K562 (cell line): Measurements from ENCODE around the gene CFAP410. TPM values are rescaled to one million over a fixed set of nuclear protein-coding genes. Genes with fewer than 3 reads are reported as not detected.

Experiments used
- ATAC-seq: fragments of 200-7000 bp; cut with Tn5 transposase; 3 replicates; pipeline ENCODE4 v1.9.1; 2020; ENCODE audit warnings: moderate library complexity
- BruUV-seq: library from RNA; stranded (reverse); fragments of 400-500 nt; replicated peaks from 2 replicates; lab custom pipeline; 2021; lab: Mats Ljungman, UMichigan
- CTCF ChIA-PET: fragments of 300-600 bp; formaldehyde crosslinking; extraction: SDS; loops from one replicate; lab custom pipeline; 2021; ENCODE audit warnings: low intra/inter-chr PET ratio; lab: Yijun Ruan, JAX
- POLR2A ChIA-PET: fragments of 300-600, 350-650 bp; sonication (Branson Sonifier 250); formaldehyde crosslinking; extraction: SDS; loops from one replicate; lab custom pipeline; 2021; ENCODE audit warnings: antibody characterized with exemption, inconsistent platforms; lab: Yijun Ruan, JAX
- DNase-seq, 4 experiments: peaks; one replicate each; pipeline versions ENCODE4 v3.0.0 to v3.0.0-alpha.2; 2011 to 2018; ENCODE audit warnings: low spot score in 3 of 4, mixed read lengths in 3 of 4; ENCODE audit errors: extremely low read depth in 1 of 4
- FAIRE-seq: peaks from 2 replicates; lab custom pipeline; 2011; peaks lifted over from hg19 to GRCh38; lab: Jason Lieb, UNC
- H2AFZ ChIP-seq: 2 replicates; pipeline ENCODE4 v1.6.0; 2011; ENCODE audit warnings: low read depth, low read length, control low read depth, inconsistent platforms
- H3K27ac ChIP-seq: fragments of 200-600 bp; 3 replicates; pipeline ENCODE4 v1.8.0; 2011; ENCODE audit warnings: low read depth, mild to moderate bottlenecking, control low read depth, inconsistent platforms, low read length, moderate library complexity, mixed read lengths; ENCODE audit errors: extremely low read depth
- H3K27me3 ChIP-seq, 2 experiments: fragments of 300-600 bp in 1 of 2; 2 replicates in 1 of 2; 3 replicates in 1 of 2; pipeline versions ENCODE4 v1.6.0 to v1.8.0; 2011; ENCODE audit warnings: inconsistent platforms in 2 of 2, low read length in 2 of 2, mild to moderate bottlenecking in 1 of 2, mixed read lengths in 1 of 2, moderate library complexity in 1 of 2; ENCODE audit not compliant: control insufficient read depth in 2 of 2, insufficient read depth in 2 of 2
- H3K36me3 ChIP-seq: fragments of 300-600 bp; 3 replicates; pipeline ENCODE4 v1.8.0; 2011; ENCODE audit warnings: mild to moderate bottlenecking, low read length, inconsistent platforms; ENCODE audit not compliant: control insufficient read depth, insufficient read depth
- H3K4me1 ChIP-seq, 2 experiments: fragments of 200-600 bp in 1 of 2; replicated peaks in 1 of 2; 2 replicates in 1 of 2; 3 replicates in 1 of 2; pipeline versions ENCODE4 v1.5.1 to v1.8.0; 2011; ENCODE audit warnings: inconsistent platforms in 2 of 2, low read length in 2 of 2, mild to moderate bottlenecking in 1 of 2, mixed read lengths in 1 of 2, moderate library complexity in 1 of 2; ENCODE audit not compliant: control insufficient read depth in 2 of 2, insufficient read depth in 2 of 2
- H3K4me2 ChIP-seq: 2 replicates; pipeline ENCODE4 v1.6.1; 2011; ENCODE audit warnings: low read length, control low read depth, inconsistent platforms, mixed read lengths; ENCODE audit not compliant: insufficient read depth
- H3K4me3 ChIP-seq: fragments of 200-600 bp; sonication (generic), shearing (Covaris generic); 2 replicates; pipeline ENCODE4 v1.5.1; 2016; ENCODE audit warnings: control low read depth, inconsistent platforms
- H3K79me2 ChIP-seq: fragments of 200-600 bp; 3 replicates; pipeline ENCODE4 v1.8.0; 2011; ENCODE audit warnings: low read length, inconsistent platforms; ENCODE audit not compliant: control insufficient read depth, insufficient read depth
- H3K9ac ChIP-seq, 2 experiments: 2 replicates each; pipeline versions ENCODE4 v1.6.0 to v1.6.1; 2011; ENCODE audit warnings: low read depth in 2 of 2, low read length in 2 of 2, control low read depth in 1 of 2, inconsistent platforms in 1 of 2, mild to moderate bottlenecking in 1 of 2, mixed read lengths in 1 of 2; ENCODE audit not compliant: insufficient read depth in 1 of 2
- H3K9me1 ChIP-seq: one replicate; pipeline ENCODE4 v1.6.0; 2011; ENCODE audit warnings: inconsistent platforms, mild to moderate bottlenecking, low read length, moderate library complexity; ENCODE audit not compliant: control insufficient read depth, insufficient read depth
- H3K9me3 ChIP-seq: replicated peaks from 2 replicates; pipeline ENCODE4 v1.5.1; 2011; ENCODE audit warnings: low read depth, low read length, inconsistent platforms; ENCODE audit not compliant: control insufficient read depth, insufficient read depth
- H4K20me1 ChIP-seq: replicated peaks from 2 replicates; pipeline ENCODE4 v1.6.1; 2011; ENCODE audit warnings: low read length, inconsistent platforms, mixed read lengths; ENCODE audit not compliant: control insufficient read depth, insufficient read depth
- BDP1 ChIP-seq: IDR thresholded peaks from 3 replicates; pipeline ENCODE4 v1.6.1; 2011; ENCODE audit not compliant: insufficient read length, insufficient read depth
- BRCA1 ChIP-seq, 2 experiments: fragments of 450-650 bp in 1 of 2; sonication (generic) in 1 of 2; formaldehyde crosslinking in 1 of 2; IDR thresholded peaks; 2 replicates each; pipeline versions ENCODE4 v1.5.0 to v1.6.1; 2017 to 2020; ENCODE audit warnings: mild to moderate bottlenecking in 1 of 2, missing genetic modification reagents in 1 of 2
- ILK ChIP-seq: fragments of 450-650 bp; IDR thresholded peaks from 2 replicates; pipeline ENCODE4 v1.6.1; 2016; ENCODE audit warnings: missing genetic modification characterization, low read depth, mild to moderate bottlenecking, missing compliant biosample characterization, moderate library complexity, borderline replicate concordance
- IRF9 ChIP-seq: fragments of 450-650 bp; IDR thresholded peaks from 2 replicates; pipeline ENCODE4 v1.6.1; 2016; ENCODE audit warnings: missing biosample characterization, missing genetic modification characterization
- TRIM25 ChIP-seq: fragments of 450-650 bp; IDR thresholded peaks from 2 replicates; pipeline ENCODE4 v1.7.0; 2016; ENCODE audit warnings: borderline replicate concordance
- ZNF12 ChIP-seq: sonication (generic); formaldehyde crosslinking; IDR thresholded peaks from 2 replicates; pipeline ENCODE4 v1.4.0; 2020; ENCODE audit warnings: mild to moderate bottlenecking, missing genetic modification reagents
- ZNF121 ChIP-seq: sonication (generic); formaldehyde crosslinking; conservative IDR thresholded peaks from 2 replicates; pipeline ENCODE4 v1.8.0; 2022; ENCODE audit warnings: missing genetic modification reagents
- ZNF280B ChIP-seq: fragments of 250-450 bp; sonication (Bioruptor Pico); IDR thresholded peaks from 2 replicates; pipeline ENCODE4 v1.5.1; 2021; ENCODE audit warnings: mild to moderate bottlenecking
- ZNF311 ChIP-seq: fragments of 250-450 bp; sonication (Bioruptor Pico); IDR thresholded peaks from 2 replicates; pipeline ENCODE4 v1.4.0; 2020; ENCODE audit warnings: mild to moderate bottlenecking, moderate library complexity
- ZNF444 ChIP-seq: fragments of 250-450 bp; sonication (Bioruptor Pico); IDR thresholded peaks from 2 replicates; pipeline ENCODE4 v1.4.0; 2020; ENCODE audit warnings: mild to moderate bottlenecking, moderate library complexity
- ZNF584 ChIP-seq: fragments of 200-800 bp; sonication (Bioruptor generic); IDR thresholded peaks from 2 replicates; pipeline ENCODE4 v1.6.1; 2016; ENCODE audit warnings: low read depth, mild to moderate bottlenecking, missing genetic modification characterization, missing compliant biosample characterization
- WGBS: fragments of 100-300 bp; shearing (Covaris generic); methylation state at CpG from one replicate; pipeline ENCODE4 v1.1.6; 2016; ENCODE audit warnings: low coverage, mixed read lengths; ENCODE audit not compliant: insufficient coverage; ENCODE audit errors: missing lambda C conversion rate; 5-methylcytosine and 5-hydroxymethylcytosine counted together
- in situ Hi-C: fragments of 300-500 bp; cut with MboI; formaldehyde crosslinking; loops from 4 replicates; pipeline ENCODE4 v1.15.0; 2018; ENCODE audit warnings: inconsistent platforms, mixed read lengths
- intact Hi-C: fragments of 100-400 bp; cut with micrococcal nuclease; formaldehyde crosslinking; loops from 2 replicates; pipeline ENCODE4 v1.14.2; 2022
- polyA plus RNA-seq, 8 experiments: library from polyadenylated mRNA; depleted of rRNA in 4 of 8; stranded (reverse) in 5 of 8; unstranded in 3 of 8; fragments of >200 nt; fragmentation: Nextera tagmentation in 2 of 8; fragmentation: Illumina TruSeq in 1 of 8; extraction: Ambion mirVana in 2 of 8; extraction: Trizol in 1 of 8; gene quantifications; 2 replicates each; pipeline versions ENCODE4 v1.2.1 to v1.2.3, GENCODE V29; 2011 to 2014; ENCODE audit warnings: inconsistent platforms in 1 of 8, missing spikeins in 1 of 8
- total RNA-seq, 7 experiments: library from RNA; depleted of rRNA in 6 of 7; stranded (reverse); fragments of >200 nt in 6 of 7; fragmentation: Illumina TruSeq in 2 of 7; extraction: Trizol in 2 of 7; gene quantifications; 2 replicates each; pipeline versions ENCODE4 v1.2.1 to v1.2.3, GENCODE V29; 2011 to 2021; ENCODE audit warnings: low replicate concordance in 1 of 7

Gene CFAP410
- total and polyA plus RNA-seq, 9 of the 15 experiments (the other 6 are each of a cell fraction or from before 2014, with no cell fraction given): 0.07 to 17.3 (median 2.3) TPM

- ATAC-seq: no peak
- intact Hi-C loops (no loop called here), in situ Hi-C loops (no loop called here)
- Histone ChIP-seq H3K27ac (no peak overlapping the region), H3K4me3 (no peak overlapping the region), H4K20me1 (peaks cover 7% of the 10 kb centered on the region; the same call in 1 of the 2 replicates), H3K79me2 (no peaks in the 10 kb centered on the region), H3K27me3 (peaks cover 78 to 91% of the 10 kb centered on the region in 2 experiments), H3K9ac (no peak overlapping the region), H3K4me2 (no peak overlapping the region), H3K36me3 (no peaks in the 10 kb centered on the region), H3K4me1 (peaks cover 0 to 12% of the 10 kb centered on the region in 2 experiments; a peak in 4 of 5 replicates), H2AFZ (no peak overlapping the region), H3K9me3 (no peaks in the 10 kb centered on the region), H3K9me1 (no peaks in the 10 kb centered on the region)
- no peak for DNase-seq
- CTCF ChIA-PET: no interaction called here
- no peak for FAIRE-seq
- no TSS peak for BruUV-seq
- WGBS: 11% methylated on average over 24 of the region's 24 CpGs
- POLR2A ChIA-PET: interaction anchor here (0.7 kb wide), 1 partner anchor 1758 kb away, joined by 3 read pairs; no protein-coding TSS in a partner anchor
- TF ChIP-seq ZNF12 (CRISPR knock-in tag) (no peak), BRCA1 (IDR thresholded peaks at IDR 0.05) (no peak), BRCA1 (CRISPR knock-in tag; IDR thresholded peaks at IDR 0.05) (no peak), ZNF584 (CRISPR knock-in tag) (no peak), ZNF311 (CRISPR knock-in tag) (no peak), ZNF444 (CRISPR knock-in tag) (no peak), ZNF121 (CRISPR knock-in tag) (no peak), BDP1 (no peak), IRF9 (tag) (no peak), TRIM25 (no peak), ZNF280B (CRISPR knock-in tag) (no peak), ILK (tag) (no peak)
Measured at GRCh38 chr21:44374601-44375280, 35.6 kb upstream of the CFAP410 start.
